Stimulated activated CD4-positive, alpha-beta T cell treated with anti-CD3 and anti-CD28 coated beads, TNF-alpha, amount 100 ng/mL, for 1 hour (primary cell): Measurements from ENCODE around the gene UBTF.

Experiments used
- DNase-seq, 3 donors: peaks; one replicate each; pipeline ENCODE4 v3.0.0-alpha.2; 2020; ENCODE audit warnings: low read depth in 3 of 3, low spot score in 1 of 3

UBTF gene

GRCh38 chr17:44170499-44171201 lies 48.8 kb downstream of the UBTF start, which contains the start of gene ASB16:
ASB16 (plus strand) TSS chr17:44170704; CDS start chr17:44170790, 86 bp downstream.
- DNase-seq, result no peak

GRCh38 chr17:44170135-44170498 lies 49.4 kb downstream of the UBTF start:
- no peak for DNase-seq

GRCh38 chr17:44167181-44167861 lies 52.2 kb downstream of the UBTF start:
- DNase-seq, result no peak

- DNase-seq, result no peak
Measured at GRCh38 chr17:44164476-44164875, 55.0 kb downstream of the UBTF start.

- DNase-seq, result no peak
Measured at GRCh38 chr17:44159519-44160210, 59.8 kb downstream of the UBTF start.

- DNase-seq, result no peak
Measured at GRCh38 chr17:44155488-44155887, 64.0 kb downstream of the UBTF start.
